HCEC 1CT (cell line): ENCODE measurements around the gene ALDH1A3.

Experiments used
- DNase-seq: peaks from one replicate; pipeline ENCODE4 v3.0.0-alpha.2; 2017

ALDH1A3 gene

DNA sequence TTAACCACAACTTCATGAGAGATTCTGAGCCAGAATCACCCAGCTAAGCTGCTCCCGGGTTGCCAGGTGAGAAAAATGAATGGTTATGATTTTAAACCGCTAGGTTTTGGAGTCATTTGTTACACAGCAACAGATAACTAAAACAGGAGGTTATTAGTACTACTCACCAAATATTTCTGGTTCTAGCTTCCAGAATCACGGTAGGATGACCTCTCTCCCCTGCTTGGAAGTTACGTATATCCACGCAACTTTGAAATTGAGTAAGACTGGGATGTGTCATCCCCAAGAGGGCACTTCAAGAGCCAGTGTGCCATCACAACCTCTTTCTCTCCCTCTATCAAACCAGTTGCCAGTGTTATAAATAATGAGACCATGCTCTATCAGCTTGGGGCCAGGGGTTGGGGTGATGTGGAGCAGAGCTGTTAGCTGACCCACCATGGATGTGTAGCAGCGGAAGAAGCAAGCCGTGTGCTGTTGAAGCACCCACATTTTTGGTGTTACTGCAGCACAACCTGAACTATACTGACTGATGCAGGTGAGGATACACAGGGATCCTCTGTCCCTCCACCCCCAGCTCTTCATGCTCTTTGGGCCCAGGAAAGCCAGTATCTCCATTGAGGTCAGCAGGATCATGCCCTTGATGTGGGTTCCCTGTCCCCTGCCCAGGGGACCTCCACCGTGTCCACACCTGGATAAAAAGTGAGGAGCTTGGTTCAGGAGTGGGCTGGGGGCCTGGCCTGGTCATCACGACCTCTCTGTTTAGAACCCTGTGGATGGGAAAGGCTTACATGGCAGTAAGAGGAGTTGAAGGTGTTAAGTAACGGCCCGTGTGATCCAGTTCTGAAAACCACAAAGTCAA is 19.4 kb upstream of the ALDH1A3 start:
- no peak for DNase-seq

DNA sequence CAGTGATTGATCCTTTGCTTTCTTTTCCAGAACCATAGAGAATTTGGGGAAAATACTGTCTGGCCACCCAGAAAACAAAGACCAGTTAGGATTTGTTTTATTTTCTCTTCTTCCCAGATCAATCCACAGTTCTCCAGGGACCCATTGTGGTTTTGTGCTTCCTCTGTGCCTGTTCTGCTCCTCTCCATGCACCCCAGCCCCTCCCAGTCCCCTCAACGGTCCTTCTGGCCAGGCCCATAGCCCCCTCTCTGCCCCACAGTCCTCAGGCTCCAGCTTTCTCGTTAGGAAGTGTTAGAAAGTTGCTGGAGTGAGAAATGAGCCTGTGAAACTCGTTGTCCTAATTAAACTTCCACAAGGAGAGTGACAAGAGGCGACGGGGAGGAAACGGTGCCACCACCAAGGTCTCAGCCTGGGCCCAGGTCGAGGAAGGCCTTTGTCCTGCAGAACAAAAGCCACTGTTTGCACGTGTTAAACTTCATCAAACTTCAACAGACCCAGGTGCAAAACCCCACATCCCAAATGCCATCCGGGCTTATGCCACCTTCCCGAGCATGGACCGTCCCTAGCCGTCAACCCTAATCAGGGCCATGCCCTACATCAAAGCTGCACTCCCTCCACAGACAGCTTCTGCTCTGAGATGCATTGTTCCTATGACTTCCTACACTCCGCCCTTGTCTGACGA is 18.7 kb upstream of the ALDH1A3 start:
- no peak for DNase-seq

DNA sequence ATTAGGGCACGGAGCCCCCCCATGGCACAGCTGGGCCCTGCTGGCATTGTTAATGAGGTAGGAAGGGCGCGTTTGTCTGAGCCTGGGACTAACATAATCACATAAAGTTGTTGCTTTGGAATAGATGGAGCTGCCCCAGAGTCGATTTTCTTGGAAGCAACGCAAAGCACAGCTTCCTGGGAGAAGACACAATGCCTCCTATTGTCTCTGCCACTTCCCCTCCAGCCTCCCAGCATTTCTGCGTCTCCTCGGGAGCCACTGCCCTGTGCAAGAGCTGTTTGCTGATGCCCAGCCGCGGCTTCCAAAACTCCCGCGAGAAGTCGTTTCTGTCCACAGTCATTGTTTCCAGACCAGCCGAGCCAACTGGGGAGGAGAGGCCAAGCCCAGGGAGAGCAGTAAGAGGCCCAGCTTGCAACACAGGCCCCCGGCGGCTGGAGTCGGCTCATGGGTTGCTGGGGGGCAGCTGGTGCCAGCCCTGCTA is 18.1 kb upstream of the ALDH1A3 start:
- no peak for DNase-seq

DNA sequence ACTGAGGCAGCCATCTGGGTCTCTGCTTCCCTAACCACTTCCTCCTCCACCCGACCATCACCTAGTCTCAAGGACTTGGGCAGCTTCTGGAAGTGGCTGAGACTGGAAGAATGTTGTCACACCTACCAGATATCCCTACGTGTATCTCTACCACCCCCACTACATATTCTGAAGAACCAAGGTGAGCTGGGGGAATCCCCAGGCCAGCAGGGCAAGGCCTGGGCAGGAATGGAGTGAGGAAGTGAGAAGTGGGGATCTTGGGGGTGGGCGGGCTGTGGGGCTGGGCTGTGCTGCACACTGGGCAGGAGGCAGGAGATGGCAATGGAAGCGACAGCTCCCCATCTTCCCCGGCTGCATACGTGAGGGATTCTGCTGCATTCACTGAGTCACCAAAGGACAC is 17.5 kb upstream of the ALDH1A3 start:
- no peak for DNase-seq

DNA sequence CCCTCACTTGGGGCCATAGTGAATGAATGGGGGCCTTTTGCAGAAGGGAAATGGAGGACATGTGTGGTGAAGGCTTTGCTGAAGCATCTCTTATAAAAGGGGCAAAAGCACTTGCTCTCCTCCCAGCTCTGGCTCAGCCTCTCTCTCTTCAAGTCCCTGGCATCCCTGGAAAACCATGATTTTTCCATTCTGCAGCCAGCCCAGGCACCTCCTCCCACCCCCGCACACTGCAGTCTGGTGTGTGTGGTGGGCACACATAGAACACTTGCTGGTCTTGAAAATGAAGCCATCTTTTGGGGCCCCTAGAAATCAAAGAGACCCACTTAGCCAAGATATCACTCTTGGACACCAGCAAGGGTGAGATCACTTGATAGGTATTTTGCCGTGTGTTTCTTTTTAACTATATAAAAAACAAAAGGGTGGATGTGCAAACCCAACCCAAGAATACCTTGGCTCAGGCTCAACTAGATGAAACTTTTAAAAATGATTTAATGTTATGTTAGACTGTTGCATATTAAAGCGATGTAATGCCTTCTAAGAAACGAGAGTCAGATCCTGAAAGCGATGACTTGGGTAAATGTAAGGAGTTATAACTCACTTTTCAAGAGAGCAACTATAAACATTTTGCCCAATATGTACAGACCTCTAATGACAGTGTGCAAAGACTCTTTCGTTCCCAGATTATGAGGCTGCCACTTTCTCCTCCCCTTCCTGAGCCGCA is 16.4 kb upstream of the ALDH1A3 start:
- DNase-seq: no peak

DNA sequence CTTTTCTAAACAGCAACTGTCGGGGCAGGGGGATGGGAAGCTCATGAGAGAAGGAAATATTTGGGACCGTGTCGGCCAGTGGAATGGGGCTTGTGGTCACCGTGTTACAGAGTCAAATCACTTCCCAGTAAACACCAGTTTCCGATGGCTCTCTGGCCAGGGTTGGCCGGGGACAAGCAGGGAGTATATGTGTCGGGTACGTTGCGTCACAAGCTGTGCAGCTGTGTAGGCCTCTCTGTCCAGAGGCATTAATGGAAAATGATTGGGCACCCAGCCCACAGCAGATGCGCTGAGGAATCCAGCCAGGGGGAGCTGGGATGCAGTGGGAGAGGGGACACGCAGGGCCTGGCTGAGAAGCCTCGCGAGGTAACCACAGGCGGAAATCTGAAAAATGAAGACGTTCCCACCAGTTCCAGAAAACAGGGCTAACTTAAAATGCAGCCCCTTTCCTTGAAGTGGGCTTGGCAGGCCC is 15.8 kb upstream of the ALDH1A3 start:
- DNase-seq: peak; percentile 52

DNA sequence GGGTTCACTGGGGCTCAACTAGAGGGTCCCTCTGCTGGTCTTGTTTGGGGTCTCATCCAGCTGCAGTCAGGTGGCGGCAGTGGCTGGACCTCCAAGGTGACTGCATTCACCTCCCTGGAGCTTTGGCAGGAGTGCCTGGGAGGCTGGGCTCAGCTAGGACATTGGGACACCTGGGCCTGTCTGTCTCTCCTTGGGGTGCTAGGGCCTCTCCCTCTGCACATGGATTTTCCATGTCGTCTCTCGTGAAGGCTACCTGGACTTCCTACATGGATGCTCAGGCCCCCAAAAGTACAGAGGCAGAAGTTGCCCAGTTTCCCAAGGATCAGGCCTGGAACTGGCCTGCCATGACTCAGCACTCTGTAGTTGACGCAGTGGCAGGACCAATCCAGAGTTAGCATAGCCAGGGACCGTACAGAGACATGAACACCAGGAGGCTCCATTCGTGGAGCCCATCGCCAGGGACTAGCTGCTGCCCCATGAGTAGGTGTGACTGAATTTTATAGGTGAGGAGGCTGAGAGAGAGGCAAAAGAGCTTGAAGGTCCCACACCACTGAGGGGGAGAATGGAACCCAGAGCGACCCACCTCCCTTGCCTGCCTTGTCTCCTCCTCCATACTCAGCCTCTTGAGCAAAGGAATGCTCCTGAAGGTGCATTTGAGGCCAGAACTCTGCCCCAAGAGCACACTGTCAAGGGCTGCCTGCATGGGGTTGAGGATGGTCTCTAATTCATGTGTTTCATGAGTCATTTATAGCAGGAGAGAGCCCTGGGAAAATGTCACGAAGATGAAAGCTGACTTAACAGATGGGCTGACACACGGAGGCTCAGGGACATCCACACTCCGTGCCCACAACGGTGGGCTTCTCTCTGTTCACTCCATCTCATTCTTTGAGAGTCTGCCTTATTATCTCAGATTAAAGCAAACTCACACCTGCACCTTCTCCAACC is 13.0 kb upstream of the ALDH1A3 start:
- DNase-seq: no peak

DNA sequence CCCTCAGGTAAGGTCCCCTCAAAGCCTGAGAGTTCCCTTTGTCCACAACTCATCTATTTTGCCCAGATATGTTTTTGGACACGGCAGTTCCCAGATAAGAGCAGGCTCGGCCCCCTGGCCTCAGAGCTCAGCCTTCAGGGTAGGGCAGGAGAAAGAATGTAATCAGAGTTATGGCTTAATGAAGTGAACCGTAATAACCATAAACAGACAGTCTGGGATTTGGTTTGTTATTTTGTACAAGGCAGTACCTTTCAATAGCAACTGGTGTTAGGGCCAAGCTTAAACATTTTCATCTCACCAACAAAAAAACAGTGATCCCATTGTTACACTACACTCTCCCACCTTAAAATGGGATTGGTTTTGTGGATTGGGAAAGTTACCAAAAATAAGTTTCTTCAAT is 12.2 kb upstream of the ALDH1A3 start:
- DNase-seq: no peak

DNA sequence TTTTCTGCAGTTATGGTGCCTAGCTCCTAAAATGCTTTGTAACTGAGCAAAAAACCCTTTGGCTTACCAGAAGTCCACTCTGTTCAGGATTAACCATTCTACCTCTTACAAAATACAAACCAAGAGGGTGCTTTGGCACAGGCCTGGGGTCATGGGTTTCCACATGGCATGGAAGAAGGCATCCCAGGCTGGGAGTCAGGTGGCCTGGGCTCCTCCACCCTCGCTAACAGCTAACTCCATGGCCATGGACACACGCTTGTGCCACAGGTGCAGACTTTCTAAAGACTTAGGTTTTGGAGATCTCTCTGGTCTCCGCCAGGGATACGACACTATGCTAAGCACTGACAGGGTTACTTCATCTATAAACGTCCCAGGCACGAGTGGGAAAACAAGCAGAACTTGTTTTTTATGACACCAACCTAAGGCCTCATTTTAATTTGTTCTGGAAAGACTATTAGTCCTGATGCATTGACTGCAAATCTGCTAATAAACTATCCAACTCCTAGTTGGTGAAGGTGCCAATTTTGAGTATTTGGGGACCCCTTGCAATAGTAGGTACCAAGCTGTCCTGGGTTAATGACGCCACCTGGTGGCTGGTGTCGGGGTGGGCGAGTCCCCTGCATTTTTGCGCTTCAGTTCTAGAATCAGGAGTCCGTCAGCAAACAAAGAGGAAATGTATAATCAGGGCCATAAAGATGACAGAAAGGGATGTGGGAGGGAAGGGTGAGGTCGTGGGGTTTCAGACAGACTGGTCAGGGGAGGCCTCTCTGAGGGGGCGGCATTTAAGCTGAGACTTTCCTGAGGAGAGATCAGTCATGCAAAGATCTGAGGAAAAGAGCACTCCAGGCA is 10.3 kb upstream of the ALDH1A3 start:
- no peak for DNase-seq

DNA sequence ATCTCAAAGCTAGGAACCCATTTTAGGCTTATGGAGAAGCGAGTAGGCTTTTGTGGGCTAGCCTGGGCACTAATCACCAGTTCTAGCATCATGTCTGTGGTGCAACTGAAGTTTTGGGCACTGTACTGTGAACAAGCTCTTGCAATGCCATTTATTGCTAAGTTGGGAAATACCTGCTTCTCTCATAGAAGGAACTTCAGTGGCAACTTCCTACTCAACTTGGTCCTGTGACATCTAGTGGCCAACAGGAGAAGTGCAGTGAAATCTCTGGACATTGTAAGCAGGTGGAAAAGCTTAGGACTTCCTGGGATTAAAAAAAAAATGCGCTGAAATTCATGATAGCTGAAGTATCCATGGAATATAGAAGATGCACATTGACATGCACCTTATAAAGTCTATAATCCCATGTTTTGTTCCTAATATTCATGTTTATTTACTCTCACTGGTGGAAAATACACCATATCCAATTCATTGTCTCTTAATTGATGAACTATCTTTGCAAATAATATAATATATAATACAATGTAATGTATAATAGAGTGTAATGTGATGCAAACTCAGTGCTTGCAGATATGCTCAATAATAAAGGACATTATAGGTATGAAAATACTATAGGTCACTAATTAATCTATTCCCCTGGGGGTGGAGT is 6.5 kb upstream of the ALDH1A3 start:
- peak; percentile 76 for DNase-seq

DNA sequence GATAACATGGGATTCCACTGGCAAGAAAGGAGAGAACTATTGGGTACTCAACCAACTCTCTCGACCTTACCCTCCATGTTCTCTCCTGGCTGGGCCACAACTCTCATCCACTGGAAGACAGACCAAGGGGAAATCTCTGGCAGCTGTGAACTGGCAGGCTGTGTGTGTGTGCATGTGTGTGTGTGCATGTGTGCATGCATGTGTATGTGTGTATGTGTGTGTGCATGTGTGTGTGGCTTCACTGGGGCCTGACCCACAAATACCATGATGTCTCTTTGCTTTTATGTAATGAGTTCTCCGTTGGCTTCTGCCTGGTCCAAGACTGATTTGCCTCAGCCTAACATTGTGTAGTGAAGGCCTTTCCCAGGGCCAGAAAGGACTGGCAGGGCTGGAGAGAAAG is 4.1 kb upstream of the ALDH1A3 start:
- no peak for DNase-seq

DNA sequence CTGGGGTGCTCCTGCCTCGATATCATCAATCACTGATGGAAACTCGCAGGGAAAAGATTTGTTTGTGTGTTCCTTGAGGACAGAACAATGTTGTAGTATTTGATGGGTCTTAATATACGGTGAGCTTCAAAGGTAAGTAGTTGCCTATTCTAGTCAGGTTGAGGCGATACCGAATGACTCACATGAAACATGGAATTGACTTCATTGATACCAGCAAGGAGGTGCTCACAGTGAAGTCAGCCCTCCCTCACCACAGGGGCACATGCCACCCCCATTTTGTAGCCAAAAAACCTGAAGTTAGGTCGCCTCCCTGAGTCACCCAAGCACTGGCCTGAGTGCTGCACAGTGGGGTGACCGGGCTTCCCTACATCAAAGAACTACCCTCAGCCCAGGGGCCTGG is 3.7 kb upstream of the ALDH1A3 start:
- DNase-seq: no peak

DNA sequence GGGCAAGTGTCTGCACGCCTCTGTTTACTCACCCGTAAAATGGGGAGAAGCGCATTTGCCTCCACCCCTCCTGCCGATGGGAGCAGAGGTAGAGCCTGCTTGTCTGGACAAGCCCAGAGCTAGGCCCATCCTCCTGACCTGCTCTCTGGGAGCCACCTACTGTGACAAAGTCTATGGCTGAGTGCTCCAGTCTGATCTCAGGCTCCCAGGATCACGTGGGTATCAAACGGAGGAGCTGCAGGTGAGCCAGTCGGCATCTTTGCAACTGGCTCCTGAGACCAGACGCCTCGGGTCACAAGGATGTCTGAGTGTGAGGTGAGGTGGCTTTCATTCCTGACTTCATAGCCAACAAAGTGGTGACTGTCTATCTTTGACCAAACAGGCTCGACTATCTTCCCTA is 2.1 kb upstream of the ALDH1A3 start:
- no peak for DNase-seq

DNA sequence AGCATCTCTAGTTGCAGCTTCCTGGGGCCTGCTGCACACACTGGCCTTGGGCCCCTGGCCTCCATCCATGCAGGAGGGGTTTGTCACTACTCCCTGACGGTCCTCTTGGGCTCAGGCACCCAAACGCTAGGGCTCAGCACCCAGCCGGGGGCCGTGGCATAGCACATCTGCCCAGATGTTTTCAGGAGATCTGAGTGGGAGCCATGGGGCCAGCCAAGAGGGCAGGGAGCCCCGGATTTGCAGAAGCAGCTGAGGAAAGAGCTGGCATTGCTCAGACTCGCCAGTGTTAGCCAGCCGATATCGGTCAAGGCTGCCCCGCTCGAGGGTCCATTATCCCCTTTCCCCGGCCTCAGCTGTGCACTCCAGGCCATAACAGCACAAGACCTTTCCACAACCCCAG is 1.5 kb upstream of the ALDH1A3 start:
- no peak for DNase-seq

DNA sequence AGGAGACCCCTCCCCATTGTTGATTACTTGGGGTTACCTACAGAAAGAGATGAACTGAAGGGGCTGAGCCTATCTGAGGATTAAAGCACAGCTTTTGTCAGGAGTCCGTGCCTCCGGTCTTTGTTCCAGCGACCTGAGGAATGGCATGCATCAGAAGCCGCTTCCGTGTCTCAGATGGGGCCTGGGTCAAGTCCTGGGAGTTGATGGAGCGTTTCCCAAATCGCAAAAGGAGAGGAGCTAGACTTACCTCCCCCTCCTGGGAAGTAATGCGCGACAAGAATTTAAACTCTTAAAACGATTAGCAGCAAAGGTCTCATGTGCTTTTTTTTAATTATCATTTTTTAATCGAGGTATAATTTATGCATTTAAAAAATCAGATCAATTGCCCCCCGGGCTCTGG is 983 bp upstream of the ALDH1A3 start:
- DNase-seq: no peak

DNA sequence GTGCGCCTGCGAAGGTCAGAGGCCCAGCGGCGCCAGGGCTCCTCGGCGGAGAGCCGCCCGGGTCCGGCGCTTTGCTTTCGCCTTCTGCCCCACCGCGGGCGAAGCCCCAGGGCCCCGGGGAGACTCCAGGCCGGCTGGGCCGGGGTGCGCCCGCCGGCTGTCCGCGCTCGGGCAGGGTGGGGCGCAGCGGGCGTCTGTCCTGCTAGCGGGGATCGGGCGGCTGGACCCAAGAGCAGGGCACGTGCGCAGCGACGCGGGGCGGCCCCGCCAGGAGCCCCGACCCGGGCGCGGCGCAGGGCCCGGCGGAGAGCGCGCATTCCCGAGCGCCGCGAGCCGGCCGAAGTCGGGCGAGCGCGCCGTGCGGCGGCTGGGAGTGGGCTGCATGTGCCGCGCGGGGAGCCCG is 569 bp upstream of the ALDH1A3 start:
- DNase-seq: no peak

DNA sequence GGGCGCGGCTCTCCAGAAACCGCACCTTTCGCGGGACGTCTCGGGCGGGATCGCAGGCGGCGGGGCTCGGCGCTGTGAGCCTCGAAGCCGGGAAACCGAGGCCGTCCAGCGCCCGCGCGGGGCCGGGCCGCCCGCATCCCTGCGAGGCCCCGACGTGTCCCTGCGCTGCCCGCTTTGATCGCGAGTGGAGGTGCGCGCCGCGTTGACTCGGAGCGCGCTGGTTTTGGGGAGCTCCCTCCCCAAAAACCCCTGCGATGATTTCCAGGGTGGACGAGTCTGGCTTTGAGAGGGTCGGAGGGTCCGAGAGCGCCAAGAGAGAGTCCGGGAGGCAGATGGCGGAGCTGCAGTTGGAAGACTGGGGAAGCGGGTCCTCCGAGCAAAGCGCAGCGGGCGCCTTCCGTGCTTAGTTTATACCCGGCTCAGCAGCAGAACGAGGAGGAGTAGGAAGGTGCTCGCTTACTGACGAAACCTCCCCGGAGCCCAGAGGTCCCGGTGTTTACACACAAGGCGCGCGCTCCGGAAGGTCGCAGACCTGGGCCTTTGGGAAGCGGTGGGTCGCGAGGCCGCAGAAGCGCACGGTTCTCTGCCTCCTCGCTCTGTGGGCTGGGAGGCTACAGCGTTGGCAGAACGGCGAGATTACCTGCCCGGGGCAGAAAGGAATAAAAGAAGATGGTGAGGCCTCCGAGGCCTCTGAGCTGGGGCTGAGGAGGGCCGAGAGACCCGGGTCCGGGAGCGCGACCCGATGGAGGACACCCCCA is 687 bp downstream of the ALDH1A3 start:
- no peak for DNase-seq

DNA sequence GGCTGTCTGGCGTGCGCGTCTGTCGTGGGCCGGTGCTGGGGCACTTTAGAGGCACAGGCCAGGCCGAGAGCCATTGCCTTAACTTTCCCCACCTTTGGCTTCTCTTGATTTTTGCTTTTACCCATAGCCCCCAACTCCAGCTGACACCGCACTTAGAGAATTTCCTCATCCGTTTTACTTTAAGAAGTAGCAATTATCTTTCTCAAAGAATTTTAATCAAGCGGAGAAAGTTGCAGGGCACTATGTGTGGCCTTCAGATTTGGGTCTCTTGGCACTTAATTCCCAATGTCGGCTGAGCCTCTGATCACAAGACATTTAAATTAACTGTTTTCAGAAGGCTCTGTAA is 1.2 kb downstream of the ALDH1A3 start:
- no peak for DNase-seq

DNA sequence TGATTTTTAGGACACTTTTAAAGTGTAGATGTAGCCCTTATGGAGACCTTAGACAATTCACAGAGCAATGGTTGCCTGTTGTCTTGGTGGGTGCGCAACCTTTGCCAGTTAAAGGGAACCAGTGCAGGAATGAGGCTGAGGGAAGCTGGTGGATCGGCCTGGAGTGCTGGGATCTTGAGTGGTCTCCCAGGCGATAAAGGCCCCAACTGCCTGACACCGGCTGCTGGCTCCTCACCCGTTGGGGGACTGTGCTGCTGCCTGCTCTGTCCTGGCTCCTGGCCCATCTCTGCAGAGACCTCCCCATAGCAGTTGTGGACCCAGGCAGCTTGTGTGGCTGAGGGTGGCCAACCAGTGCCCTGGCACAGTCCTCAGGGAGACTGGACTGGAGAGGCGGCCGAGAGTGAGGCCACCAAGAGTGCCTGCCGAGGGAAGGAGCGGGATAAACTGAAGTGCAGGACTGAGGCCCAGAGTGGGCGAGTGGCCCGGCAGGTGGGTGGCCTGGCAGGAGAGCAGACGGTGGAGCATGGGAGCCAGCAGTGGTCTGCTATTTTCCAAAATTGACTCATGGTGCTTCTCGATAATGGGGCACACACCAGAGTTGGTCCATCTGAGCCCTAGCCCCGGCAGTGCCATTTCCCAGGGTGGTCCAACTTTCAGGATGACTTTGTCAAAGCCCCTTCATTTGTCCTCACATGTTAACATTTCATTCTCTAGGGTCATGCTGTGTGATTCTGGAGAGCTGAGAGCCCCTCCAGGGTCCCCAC is 2.1 kb downstream of the ALDH1A3 start:
- DNase-seq: no peak
